ENCODE results near the gene TGFBR1. TPM values are rescaled to one million over a fixed set of nuclear protein-coding genes. Genes with fewer than 3 reads are reported as not detected.

Gene TGFBR1
- polyA plus RNA-seq, 1 donor from 2014 or later = 78.0 TPM

DNA sequence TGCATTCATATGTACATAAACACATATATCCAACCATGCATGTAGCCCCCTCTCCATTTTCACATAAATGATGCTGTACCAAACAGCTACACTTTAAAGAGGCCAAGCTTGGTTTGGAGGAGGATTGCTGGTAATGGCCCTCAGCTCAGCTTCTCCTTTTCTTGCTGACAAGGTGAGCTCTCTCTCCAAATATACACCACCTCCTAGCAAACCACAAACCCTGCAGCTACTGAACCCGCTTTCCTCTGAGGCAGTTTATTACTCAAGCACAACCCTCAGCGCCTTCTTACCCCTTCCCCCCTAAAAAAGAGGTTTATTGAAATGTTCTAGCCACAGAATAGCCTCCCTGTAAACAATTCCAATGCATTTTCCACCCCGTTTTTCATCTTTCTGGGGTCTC lies 62.8 kb downstream of the TGFBR1 start:
- Histone ChIP-seq H3K79me2 (replicated peaks; ENCODE audit: insufficient read depth, low read length) (no peaks in the 10 kb centered on the region), H3K4me3 (ENCODE audit: low read length) (no peak overlapping the region), H3K27ac (ENCODE audit: low read length) (no peak overlapping the region), H2AFZ (ENCODE audit: low read depth, low read length) (no peak overlapping the region), H4K20me1 (ENCODE audit: insufficient read depth) (no peaks in the 10 kb centered on the region), H3F3A (ENCODE audit: insufficient read depth, low read length, poor library complexity, severe bottlenecking) (no peaks in the 10 kb centered on the region), H3K9ac (ENCODE audit: low read length) (no peak overlapping the region), H3K27me3 (ENCODE audit: insufficient read depth, low read depth, low read length) (no peaks in the 10 kb centered on the region), H3K4me2 (ENCODE audit: low read length) (no peak overlapping the region), H3K9me3 (ENCODE audit: low read length) (no peaks in the 10 kb centered on the region), H3K9me2 (ENCODE audit: insufficient read depth, low read length) (no peaks in the 10 kb centered on the region), H3K36me3 (ENCODE audit: insufficient read depth, low read length) (no peaks in the 10 kb centered on the region)
- TF ChIP-seq, protein P1, sequence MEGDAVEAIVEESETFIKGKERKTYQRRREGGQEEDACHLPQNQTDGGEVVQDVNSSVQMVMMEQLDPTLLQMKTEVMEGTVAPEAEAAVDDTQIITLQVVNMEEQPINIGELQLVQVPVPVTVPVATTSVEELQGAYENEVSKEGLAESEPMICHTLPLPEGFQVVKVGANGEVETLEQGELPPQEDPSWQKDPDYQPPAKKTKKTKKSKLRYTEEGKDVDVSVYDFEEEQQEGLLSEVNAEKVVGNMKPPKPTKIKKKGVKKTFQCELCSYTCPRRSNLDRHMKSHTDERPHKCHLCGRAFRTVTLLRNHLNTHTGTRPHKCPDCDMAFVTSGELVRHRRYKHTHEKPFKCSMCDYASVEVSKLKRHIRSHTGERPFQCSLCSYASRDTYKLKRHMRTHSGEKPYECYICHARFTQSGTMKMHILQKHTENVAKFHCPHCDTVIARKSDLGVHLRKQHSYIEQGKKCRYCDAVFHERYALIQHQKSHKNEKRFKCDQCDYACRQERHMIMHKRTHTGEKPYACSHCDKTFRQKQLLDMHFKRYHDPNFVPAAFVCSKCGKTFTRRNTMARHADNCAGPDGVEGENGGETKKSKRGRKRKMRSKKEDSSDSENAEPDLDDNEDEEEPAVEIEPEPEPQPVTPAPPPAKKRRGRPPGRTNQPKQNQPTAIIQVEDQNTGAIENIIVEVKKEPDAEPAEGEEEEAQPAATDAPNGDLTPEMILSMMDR (IDR thresholded peaks at IDR 0.05; ENCODE audit: poor library complexity, severe bottlenecking) = no peak
- TF ChIP-seq POLR2AphosphoS5 (IDR thresholded peaks at IDR 0.05) (no peak), SMC3 (conservative IDR thresholded peaks at IDR 0.05; ENCODE audit: poor library complexity) (no peak), TAF1 (IDR thresholded peaks at IDR 0.05; ENCODE audit: low read depth) (no peak), MXI1 (conservative IDR thresholded peaks at IDR 0.05; ENCODE audit: poor library complexity, severe bottlenecking) (no peak), EZH2 (IDR thresholded peaks at IDR 0.05; ENCODE audit: borderline replicate concordance, insufficient read depth, low read length, poor library complexity, severe bottlenecking) (no peak), RAD21 (conservative IDR thresholded peaks at IDR 0.05) (no peak), EP300 (conservative IDR thresholded peaks at IDR 0.05; ENCODE audit: poor library complexity, severe bottlenecking) (no peak)
- TF ChIP-seq, protein P2, sequence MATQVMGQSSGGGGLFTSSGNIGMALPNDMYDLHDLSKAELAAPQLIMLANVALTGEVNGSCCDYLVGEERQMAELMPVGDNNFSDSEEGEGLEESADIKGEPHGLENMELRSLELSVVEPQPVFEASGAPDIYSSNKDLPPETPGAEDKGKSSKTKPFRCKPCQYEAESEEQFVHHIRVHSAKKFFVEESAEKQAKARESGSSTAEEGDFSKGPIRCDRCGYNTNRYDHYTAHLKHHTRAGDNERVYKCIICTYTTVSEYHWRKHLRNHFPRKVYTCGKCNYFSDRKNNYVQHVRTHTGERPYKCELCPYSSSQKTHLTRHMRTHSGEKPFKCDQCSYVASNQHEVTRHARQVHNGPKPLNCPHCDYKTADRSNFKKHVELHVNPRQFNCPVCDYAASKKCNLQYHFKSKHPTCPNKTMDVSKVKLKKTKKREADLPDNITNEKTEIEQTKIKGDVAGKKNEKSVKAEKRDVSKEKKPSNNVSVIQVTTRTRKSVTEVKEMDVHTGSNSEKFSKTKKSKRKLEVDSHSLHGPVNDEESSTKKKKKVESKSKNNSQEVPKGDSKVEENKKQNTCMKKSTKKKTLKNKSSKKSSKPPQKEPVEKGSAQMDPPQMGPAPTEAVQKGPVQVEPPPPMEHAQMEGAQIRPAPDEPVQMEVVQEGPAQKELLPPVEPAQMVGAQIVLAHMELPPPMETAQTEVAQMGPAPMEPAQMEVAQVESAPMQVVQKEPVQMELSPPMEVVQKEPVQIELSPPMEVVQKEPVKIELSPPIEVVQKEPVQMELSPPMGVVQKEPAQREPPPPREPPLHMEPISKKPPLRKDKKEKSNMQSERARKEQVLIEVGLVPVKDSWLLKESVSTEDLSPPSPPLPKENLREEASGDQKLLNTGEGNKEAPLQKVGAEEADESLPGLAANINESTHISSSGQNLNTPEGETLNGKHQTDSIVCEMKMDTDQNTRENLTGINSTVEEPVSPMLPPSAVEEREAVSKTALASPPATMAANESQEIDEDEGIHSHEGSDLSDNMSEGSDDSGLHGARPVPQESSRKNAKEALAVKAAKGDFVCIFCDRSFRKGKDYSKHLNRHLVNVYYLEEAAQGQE (IDR thresholded peaks at IDR 0.05; ENCODE audit: borderline replicate concordance) = no peak

DNA sequence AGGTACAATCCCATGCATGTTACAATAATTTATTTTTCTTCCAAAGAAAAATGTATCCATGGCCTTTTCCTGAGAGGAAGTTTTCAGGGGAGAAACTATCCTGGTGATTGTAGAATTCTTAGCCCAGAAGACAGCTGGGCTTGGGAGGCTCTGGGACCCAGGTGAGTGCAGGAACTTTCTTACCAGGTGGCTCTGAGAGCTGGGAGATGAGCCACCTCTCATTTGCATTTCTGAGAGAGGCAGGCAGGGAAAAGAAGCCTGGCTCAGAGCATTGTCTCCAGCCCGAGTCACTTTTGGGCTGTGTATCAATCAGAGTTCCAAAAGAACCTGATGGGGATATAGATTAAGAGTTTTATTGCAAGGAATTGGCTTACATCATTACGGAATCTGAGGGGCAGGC lies 64.2 kb downstream of the TGFBR1 start:
- Histone ChIP-seq H3K4me2 (ENCODE audit: low read length) (no peak overlapping the region), H3K36me3 (ENCODE audit: insufficient read depth, low read length) (no peaks in the 10 kb centered on the region), H4K20me1 (ENCODE audit: insufficient read depth) (no peaks in the 10 kb centered on the region), H3K4me3 (ENCODE audit: low read length) (no peak overlapping the region), H3K79me2 (replicated peaks; ENCODE audit: insufficient read depth, low read length) (no peaks in the 10 kb centered on the region), H2AFZ (ENCODE audit: low read depth, low read length) (no peak overlapping the region), H3K27ac (ENCODE audit: low read length) (no peak overlapping the region), H3K9me2 (ENCODE audit: insufficient read depth, low read length) (no peaks in the 10 kb centered on the region), H3K9me3 (ENCODE audit: low read length) (no peaks in the 10 kb centered on the region), H3K27me3 (ENCODE audit: insufficient read depth, low read depth, low read length) (no peaks in the 10 kb centered on the region), H3K9ac (ENCODE audit: low read length) (no peak overlapping the region), H3F3A (ENCODE audit: insufficient read depth, low read length, poor library complexity, severe bottlenecking) (no peaks in the 10 kb centered on the region)
- TF ChIP-seq, protein P2 (IDR thresholded peaks at IDR 0.05; ENCODE audit: borderline replicate concordance) = no peak
- TF ChIP-seq SMC3 (conservative IDR thresholded peaks at IDR 0.05; ENCODE audit: poor library complexity) (no peak), MXI1 (conservative IDR thresholded peaks at IDR 0.05; ENCODE audit: poor library complexity, severe bottlenecking) (no peak), RAD21 (conservative IDR thresholded peaks at IDR 0.05) (no peak)

Measured in neural cell (in vitro differentiated cells).